DMS53 treated with DMSO at 0.1 percent for 48 hours (cell line): Measurements from ENCODE around the gene RBMS3.
"Not testable (repeated sequence)": the region's sequence is repeated elsewhere in the genome, so short reads cannot be mapped to it uniquely, and the experiment has no call there.

Experiments
- DNase-seq: peaks from one replicate; lab custom pipeline; 2025; ENCODE audit not compliant: unreplicated experiment; lab: John Stamatoyannopoulos, UW

RBMS3 gene

DNA sequence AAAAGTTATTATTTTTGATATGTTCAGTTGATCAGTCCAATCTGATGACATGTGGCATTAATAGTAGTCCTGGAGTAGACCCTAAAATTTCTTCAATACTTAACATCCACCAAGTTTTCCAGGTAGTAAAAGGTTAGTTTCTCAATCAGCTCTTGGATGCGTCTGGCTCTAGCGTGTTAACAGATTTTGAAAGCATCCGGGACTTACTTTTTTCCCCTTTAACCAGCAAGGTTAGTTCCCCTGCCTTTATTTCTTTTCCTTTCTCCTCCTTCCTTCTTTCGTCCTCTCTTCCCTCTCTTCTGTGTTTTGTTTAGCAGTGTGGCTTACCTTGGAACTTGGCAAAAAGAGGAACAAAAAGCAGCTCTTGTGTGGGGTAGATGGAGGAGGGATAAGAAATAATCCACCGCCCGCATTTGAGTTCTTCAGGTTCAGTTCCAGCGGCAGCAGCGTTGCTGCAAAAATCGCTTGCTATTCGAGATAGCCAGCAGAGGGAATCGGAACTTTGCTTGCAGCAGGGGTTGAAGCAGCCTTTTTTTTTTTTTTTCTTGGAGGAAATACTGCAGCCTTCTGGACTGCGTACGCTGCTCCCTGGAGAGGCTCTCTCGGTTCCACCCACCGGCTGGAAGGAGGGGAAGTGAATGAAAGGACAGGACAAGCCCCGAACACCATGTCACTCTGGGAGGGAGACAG, at the start of gene RBMS3:
RBMS3 (plus strand) TSS at position 668 of the 690 bp plus-strand sequence.
- peak; percentile 5 for DNase-seq

DNA sequence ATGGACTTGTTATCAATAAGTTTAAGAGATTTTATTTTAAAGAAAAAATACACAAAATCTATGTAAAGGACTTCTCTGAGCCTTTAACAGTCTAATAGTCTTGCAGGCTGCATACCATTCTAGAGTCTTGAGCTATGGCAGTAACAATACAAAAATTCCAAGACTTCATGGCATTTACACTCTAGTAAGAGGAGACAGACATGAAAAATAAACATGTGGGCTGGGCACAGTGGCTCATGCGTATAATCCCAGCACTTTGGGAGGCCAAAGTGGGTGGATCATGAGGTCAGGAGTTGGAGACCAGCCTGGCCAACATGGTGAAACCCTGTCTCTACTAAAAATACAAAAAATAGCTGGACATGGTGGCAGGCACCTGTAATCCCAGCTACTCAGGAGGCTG, 47.7 kb upstream of the RBMS3 start:
- DNase-seq: not testable (repeated sequence)

DNA sequence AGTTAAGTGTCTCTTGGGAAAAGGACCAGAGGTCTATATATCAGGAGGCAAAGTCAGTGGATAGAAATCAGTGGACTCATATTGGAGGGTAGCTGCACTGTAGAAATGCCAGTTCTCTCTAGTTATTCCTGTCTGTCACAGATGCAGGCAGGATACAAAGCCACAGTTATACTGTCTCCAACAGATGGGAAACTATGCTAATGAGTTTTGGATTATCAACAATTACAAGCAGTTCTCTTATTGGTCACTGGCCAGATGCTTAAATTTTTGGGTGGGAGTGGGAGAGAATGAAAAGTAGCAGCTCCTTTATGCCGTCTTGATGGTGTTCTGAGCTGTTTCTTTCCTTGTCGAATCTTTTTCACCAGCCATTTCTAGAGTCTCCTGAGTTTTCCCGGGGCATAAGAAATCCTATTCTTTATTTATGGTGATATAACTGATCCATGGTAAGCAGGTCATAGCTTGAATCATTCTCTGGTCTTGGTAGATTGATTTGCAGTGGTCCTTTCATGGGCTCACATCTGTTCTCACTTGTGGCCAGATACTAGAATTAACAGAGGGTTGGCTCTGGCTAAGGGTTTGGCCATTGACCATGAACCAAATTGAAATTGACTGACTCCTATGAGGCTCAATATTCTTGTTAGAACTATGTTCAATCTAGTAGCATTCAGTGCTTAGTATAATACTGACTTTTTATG, 44.6 kb upstream of the RBMS3 start:
- no peak for DNase-seq

DNA sequence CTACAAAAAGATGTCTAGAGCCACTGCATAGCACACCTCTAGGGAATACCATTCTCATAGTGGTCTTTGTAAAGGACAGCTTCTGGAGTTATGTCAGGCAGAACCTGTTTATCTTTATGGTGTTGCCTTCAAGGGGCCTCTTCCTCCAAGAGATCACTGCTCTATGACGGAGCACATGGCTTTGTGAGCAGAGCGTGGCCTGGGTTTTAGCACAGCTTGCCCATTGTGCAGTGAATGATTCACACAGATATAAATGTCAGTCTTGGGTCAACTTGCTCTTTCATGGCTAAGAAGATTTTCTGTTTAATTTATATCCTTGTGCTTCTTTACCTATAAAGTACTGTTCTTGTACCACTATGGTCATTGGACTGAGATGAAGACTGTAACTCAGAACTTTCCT, 41.5 kb upstream of the RBMS3 start:
- DNase-seq: no peak

DNA sequence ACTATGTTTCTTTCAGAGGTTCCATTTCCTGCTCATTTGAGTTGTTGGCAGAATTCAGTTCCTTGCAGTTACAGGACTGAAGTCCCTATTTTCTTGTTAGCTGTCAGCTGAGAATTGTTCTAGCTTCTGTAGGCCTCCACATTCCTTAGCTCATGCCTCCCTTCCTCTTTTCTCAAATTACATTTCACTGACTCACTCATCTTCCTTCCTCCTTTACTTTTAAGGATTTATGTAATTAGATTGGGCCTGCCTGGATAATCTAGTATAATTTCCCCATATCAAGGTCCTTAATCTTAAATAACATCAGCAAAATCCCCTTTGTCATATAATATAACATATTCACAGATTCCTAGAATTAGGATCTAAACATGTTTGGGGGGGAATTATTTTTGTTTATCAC, 40.6 kb upstream of the RBMS3 start:
- no peak for DNase-seq

DNA sequence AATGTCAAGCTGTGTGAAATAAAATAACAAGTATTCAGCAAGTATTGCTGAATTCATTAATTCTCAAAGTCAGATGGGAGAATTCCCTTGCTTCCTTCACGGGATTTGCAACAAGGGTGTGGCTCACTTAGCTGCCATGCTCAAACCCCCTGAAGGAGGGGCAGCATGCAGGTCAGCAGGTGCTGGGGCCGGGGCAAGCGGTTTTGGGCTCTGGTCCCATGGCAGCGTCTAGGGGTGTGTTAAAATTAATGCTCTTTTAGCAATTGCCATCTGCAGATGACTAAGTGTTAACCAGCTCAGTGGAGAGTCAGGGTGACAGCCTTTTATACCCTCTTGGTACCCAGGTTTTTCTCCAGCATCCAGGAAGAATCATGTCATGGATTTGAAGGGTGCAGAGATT, 40.0 kb upstream of the RBMS3 start:
- no peak for DNase-seq

DNA sequence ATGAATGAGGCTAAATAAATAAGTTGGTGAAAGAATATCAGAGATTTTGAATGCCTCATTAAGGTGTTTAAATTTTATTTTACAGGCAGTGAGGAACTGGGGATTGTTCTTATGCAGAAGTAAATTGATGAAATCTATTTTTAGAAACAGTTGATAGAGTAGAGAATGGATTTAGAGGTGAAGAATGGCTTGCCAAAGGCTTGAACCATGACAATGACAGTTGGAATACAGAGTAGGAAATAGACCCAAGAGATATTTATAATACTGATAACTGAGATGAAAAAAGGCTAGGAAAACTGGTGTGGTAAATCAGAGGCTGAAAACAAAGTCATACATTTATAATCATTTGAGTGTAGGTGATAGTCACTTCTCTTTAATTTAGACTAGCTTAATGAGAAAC, 39.0 kb upstream of the RBMS3 start:
- no peak for DNase-seq

DNA sequence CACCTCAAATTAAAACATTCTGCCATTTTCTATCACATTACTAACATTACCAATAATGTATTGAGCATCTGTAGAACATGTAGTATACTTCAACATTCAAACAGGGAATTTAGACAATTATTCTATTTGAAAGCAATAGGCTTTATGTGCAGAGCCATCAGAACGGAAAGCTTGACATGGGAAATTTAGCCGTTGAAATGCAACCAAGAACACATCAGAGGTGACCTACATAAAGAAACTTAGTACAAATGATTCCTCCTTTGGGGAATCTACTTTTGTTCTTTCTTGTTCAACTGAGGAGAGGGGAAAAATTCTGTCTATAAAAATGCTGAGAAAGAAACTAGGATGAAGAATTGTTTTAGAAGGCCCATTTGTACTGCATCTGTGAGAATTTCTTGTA, 38.6 kb upstream of the RBMS3 start:
- DNase-seq: no peak

DNA sequence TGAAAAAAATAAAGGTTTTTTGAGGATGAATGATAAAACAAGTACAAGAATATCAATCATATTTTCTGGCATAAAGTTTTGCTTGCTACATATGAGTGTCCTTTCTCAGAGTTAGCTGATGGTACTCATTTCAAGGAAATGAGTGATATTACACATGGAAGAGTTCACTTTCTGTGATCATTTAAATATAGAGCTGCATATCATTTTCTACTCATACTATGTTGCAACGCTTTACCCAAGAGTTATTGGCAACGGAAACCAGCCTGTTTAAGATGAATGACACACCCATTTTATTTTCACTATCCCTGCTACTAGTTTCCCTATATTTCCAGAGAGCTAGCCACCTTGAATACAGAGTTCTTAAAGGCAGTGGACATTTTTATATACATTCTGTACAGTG, 35.4 kb upstream of the RBMS3 start:
- DNase-seq: no peak

DNA sequence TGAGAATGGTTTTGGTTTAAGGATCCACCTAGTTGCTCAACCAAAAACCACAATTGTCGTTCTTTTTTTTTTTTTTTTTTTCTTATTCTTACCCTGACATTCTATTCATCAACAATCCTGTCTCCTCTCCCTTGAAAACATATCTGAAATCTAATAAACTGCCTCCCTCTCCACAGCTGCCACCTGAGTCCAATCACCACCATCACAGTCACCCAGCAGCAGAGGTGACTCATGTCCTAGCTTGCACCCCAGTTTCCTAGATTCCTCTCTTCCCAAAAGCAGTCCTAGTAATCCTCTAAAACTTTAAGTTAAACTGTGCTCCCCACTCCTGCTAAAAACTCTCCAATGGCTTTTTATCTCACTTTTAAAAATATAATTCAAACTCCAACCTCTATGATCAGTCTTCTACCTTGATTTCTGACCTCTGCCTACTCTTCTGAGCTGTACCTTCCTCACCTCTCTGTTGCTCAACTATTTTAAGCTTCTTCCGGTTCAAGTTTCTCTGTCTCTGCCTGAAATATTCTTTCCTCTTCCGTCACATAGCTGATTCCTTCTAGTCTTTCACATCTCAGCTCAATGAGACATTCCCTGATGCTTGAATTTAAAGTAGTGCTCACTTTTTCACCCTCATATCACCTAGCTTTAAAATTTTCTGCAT, 33.7 kb upstream of the RBMS3 start:
- no peak for DNase-seq

DNA sequence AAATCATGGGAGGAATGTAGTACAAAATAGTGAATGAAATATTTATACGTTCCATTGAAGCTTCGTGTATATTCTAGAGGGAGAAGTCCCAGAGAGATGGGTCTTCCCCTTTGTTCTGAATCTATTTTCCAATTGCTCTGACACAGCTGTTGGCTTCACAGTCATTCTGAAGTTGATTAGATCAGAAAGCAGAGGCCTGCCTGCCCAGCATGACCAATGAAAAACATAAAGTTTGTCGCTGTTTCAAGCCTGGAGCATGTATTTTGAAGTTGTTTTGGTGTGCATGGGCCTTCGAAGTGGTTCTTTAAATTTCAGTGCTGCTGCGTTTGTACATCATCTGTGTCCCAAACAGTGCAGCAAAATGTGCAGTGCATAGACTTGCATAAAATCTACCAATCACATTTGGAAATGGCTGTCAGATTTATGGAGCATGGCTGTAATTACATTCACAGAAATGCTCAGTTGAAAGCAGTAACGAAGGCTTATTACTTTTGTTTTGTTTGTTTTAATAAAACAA, 31.0 kb upstream of the RBMS3 start:
- no peak for DNase-seq

DNA sequence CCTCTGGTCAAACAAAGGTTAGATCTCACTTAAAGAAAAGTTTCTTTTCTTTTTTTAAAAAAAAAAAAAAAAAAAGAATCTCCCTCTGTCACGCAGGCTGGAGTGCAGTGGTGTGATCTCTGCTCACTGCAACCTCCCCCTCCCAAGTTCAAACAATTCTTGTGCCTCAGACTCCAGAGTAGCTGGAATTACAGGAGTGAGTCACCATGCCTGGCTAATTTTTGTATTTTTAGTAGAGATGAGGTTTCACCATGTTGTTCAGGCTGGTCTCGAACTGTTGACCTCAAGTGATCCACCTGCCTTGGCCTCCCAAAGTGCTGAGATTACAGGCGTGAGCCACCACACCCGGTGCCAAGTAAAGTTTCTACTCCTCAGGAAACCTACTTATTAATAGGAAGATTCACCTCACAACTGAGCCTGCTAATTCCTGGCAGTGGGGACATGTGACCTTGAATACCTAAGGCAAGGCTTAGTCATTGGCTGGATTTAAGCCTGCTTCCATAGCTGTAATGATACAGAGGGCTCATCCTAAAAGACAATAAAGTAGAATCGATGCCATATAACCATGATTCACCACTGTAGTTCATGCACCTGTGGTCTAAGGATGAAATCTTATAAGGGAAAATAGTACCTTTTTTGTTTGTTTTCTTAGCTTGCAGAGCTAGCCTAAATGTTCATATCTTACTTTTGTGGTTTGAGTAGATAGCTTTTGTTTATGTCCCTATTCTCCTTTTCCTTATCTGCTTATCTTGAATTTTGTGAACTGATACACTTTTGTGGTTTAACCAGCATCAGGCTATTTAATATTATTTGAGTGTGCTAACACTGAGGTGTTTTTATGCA, 24.8 kb upstream of the RBMS3 start:
- DNase-seq: no peak

DNA sequence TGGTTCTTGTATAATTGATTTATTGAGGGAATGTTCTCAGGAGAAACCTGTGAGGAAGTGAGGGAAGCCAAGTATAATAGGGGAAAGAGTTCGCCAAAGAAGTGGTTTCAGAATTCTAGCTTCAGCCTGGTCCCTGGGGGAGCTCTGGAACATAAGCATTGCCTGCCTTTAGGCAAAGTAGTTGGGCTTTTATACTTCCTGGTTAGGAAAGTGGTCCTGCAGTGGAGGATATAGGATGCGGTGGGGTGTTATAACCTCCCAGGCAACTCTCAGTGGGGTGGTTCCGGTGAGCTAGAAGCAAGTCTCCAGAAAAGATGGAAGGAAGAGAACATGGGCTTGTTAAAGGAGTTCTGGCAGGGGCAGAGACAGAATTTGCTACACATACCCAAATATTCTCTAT, 22.7 kb upstream of the RBMS3 start:
- no peak for DNase-seq

DNA sequence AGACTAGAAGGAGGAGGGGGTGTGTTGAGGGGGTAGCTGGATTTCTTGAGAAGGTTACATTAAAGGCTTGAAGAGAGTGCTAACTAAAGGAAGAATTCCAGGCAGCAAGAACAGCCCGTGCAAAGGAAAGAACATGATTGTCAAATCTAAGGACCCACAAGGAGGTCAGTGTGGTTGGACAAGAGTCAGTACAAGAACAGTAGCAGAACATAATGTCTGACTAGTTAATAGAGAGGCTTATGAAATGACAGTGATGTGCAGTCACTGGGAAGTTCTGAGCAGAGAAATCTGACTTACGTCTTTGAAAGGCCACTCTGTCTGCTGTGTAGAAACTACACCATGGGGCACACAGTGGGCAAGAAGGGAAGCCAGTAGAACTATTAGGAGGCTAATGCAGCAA, 19.8 kb upstream of the RBMS3 start:
- DNase-seq: no peak

DNA sequence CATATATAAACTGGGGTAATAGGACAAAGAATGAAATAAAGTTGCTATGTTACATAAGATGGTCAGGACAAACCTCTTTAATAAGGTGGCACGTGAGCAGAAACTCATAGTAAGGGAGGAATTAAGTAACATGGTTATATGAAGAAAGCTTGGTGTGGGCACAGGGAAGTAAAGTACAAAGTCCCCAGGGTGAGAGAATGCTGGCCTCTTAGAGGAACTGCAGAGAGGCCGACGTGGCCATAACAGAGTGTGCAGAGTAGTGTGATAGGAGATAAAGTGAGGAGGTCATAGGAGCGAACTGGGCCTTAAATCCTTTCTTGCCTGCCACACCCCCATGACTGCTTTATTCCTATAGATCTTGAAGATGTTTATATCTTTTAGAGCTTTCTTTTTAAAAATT, 17.4 kb upstream of the RBMS3 start:
- DNase-seq: no peak

DNA sequence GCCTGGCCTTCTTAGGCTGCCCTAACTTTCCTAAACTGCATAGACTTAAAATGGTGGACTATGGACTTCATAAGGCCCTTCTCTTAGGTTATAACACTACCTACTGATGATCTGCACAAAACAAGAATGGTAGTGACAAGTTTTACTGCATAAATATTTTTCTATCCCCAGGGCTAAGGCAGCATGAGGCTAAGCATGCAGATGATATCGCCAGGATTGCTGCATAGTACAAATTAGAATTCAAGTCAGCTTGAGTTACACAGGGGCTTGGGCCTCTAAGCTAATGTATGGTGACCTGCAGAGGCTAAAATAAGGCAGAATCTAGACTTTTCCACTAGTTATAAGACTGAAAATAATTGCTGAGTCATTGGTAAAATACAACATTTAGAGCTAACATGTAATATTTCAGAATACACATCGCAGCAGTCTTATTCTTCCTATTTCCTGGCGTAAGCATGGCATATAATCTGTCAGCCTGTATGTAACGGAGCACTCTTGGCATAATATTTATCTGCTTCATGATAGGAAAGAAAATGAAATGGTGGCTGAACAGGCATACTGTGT, 15.3 kb upstream of the RBMS3 start:
- no peak for DNase-seq

DNA sequence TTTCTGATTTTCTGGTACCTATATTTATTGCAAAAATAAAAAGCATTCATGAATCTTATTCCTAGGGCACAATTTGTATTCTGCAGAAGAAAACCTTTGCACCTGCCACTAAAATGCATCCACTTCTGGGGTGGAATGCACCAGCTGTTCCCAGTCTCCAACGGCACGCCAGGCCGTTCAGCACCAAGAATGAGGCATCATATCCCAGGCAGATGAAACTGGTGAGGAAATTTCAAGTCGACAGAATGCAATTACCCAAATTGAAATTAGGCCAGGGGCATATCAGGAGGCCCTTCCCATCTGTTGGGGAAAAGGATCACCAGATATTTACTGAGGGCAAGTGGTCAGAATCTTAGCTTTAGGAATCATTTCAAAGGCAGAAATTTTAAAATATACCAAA, 13.6 kb upstream of the RBMS3 start:
- DNase-seq: no peak

DNA sequence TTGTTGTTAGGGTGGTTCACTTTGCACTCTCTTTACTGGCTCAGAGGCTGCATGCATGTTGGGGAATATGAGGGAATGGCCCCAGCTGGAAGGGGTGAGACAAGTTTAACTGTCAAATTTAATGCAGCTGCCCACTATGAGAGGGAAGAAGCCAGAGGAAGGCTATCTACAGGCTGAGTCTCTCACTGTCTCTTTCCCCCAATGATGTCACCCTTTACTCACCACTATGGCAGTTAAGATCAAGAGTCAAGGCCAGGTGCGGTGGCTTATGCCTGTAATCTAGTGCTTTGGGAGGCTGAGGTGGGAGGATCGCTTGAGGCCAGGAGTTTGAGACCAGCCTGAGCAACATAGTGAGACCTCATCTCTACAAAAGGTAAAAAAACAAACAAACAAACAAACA, 12.2 kb upstream of the RBMS3 start:
- DNase-seq: no peak

DNA sequence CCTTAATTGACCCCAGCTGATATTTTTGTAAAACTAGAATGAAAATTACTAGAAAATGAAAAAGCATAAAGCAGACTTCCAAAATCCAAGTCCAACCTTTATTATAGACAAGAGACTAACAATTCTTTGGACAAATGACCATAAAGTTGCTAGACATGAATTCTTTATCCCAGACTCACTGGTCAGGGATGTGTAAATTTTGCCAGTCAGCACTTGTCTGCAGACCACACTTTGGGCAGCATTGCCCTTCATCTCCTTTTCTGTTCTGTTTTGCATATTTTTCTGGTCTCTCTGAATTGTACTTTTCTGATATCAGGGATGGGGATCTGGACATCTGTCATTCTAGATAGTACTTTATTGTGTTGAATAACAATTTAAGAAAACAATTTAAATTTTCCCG, 10.1 kb upstream of the RBMS3 start:
- DNase-seq: no peak

DNA sequence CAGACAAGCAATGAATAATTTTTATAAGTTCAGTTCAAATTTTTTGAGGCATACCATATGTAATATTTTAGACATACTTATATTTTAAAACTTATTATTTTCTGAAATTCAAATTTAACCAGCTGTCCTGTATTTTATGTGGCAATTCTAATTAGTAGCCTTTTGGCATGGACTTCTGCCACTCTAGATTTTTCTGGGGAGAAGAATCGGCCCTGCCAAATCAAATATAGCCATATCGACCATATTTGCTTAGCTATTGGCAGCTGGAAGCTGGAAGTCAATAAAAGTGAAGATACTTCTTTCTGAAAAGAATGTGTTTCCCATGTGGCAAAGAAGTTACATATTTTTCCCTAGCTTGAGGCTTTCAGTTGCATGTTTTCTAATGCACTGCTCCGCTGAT, 9.4 kb upstream of the RBMS3 start:
- DNase-seq: no peak

DNA sequence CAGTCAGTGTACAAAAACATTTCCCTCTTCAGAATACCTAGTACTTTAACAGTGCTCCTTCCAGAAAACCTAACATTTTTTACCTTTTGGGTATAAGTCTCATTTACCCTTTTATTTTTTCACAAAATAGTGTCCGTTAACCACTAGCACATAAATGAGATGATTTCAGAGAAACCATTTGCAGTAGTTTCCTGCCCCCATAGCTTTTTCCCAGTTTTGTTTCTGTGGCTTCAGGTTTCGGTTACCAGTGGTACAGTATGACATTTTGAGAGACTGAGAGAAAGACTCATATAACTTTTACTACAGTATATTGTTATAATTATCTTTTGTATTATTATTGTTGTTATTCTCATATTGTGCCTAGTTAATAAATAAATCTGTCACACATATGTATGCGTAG, 6.2 kb upstream of the RBMS3 start:
- DNase-seq: no peak
